ENCODE measurements around the gene ATG16L2. TPM values are rescaled to one million over a fixed set of nuclear protein-coding genes. Genes with fewer than 3 reads are reported as not detected.

ATG16L2 gene
- total and polyA plus RNA-seq, 2 donors (not counting 1 experiment from before 2014, with no cell fraction given): 3.3 to 8.8 TPM

DNA sequence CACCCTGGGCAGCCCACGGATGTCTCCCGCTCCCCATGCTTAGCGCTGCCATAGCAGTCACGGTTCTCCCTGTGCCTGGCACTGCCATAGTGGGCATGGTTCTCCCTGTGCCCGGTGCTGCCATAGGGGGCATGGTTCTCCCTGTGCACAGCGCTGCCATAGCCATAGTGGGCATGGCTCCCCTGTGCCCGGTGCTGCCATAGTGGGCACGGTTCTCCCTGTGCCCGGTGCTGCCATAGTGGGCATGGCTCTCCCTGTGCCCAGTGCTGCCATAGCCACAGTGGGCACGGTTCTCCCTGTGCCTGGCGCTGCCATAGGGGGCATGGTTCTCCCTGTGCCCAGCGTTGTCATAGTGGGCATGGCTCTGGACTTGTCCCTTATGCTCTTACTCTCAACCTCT is 42.2 kb upstream of the ATG16L2 start:
- Histone ChIP-seq H3K36me3 (ENCODE audit: control insufficient read depth, insufficient read depth, low read length) (no peaks in the 10 kb centered on the region), H3K9ac (ENCODE audit: insufficient read depth, low read length) (no peak overlapping the region), H3K4me1 (ENCODE audit: control insufficient read depth, extremely low read depth, insufficient read depth, low read length) (peaks cover 19% of the 10 kb centered on the region), H3K4me3 (replicated peaks in 1 of 4; ENCODE audit: control extremely low read depth in 1 of 4, insufficient read depth in 1 of 4, low read depth in 3 of 4, low read length in 4 of 4) (no peak overlapping the region), H3K79me2 (ENCODE audit: control insufficient read depth, insufficient read depth, low read length) (no peaks in the 10 kb centered on the region), H4K20me1 (ENCODE audit: control insufficient read depth, extremely low read depth, insufficient read depth, low read length) (no peaks in the 10 kb centered on the region), H2AFZ (ENCODE audit: low read length) (no peak overlapping the region), H3K4me2 (ENCODE audit: extremely low read depth, insufficient read depth, low read length) (no peak overlapping the region), H3K27me3 (ENCODE audit: control insufficient read depth, insufficient read depth, low read length) (no peaks in the 10 kb centered on the region), H3K27ac (ENCODE audit: insufficient read depth, low read length) (no peak overlapping the region), H3K9me3 (ENCODE audit: control insufficient read depth, insufficient read depth, low read depth, low read length) (no peaks in the 10 kb centered on the region)
- no peak for DNase-seq (ENCODE audit: low read depth in 2 of 2)
- TF ChIP-seq EZH2 (IDR thresholded peaks at IDR 0.05; ENCODE audit: low read length, missing control alignments): no peak
- TF ChIP-seq, protein P1, sequence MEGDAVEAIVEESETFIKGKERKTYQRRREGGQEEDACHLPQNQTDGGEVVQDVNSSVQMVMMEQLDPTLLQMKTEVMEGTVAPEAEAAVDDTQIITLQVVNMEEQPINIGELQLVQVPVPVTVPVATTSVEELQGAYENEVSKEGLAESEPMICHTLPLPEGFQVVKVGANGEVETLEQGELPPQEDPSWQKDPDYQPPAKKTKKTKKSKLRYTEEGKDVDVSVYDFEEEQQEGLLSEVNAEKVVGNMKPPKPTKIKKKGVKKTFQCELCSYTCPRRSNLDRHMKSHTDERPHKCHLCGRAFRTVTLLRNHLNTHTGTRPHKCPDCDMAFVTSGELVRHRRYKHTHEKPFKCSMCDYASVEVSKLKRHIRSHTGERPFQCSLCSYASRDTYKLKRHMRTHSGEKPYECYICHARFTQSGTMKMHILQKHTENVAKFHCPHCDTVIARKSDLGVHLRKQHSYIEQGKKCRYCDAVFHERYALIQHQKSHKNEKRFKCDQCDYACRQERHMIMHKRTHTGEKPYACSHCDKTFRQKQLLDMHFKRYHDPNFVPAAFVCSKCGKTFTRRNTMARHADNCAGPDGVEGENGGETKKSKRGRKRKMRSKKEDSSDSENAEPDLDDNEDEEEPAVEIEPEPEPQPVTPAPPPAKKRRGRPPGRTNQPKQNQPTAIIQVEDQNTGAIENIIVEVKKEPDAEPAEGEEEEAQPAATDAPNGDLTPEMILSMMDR (conservative IDR thresholded peaks at IDR 0.05 in 1 of 2, IDR thresholded peaks at IDR 0.05 in 1 of 2; ENCODE audit: low read depth in 1 of 2, low read length in 2 of 2): no peak

DNA sequence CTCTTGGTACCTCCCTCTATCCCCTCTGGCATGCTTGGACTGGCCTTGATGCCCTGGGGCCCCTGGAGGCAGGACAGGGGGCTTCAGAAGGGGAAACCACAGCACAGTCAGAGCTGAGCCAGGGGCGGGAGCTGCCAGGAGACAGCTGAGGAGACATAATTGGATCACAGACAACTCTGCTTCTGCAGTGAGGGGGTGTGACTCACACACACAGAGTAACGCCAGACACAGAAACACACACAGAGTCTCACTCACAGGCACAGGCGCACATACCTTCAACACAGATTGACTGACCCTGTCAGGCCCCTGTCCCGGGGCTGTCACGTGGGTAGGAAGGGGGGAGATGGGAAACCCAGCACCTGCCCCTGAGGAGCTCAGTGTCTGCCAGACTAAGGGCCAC is 40.9 kb upstream of the ATG16L2 start:
- Histone ChIP-seq H2AFZ (ENCODE audit: low read length) (no peak overlapping the region), H3K4me1 (ENCODE audit: control insufficient read depth, extremely low read depth, insufficient read depth, low read length) (peaks cover 19% of the 10 kb centered on the region), H3K79me2 (ENCODE audit: control insufficient read depth, insufficient read depth, low read length) (no peaks in the 10 kb centered on the region), H3K9ac (ENCODE audit: insufficient read depth, low read length) (no peak overlapping the region), H3K27ac (ENCODE audit: insufficient read depth, low read length) (peak overlapping the region; percentile 58), H3K27me3 (ENCODE audit: control insufficient read depth, insufficient read depth, low read length) (no peaks in the 10 kb centered on the region), H3K9me3 (ENCODE audit: control insufficient read depth, insufficient read depth, low read depth, low read length) (no peaks in the 10 kb centered on the region), H4K20me1 (ENCODE audit: control insufficient read depth, extremely low read depth, insufficient read depth, low read length) (no peaks in the 10 kb centered on the region), H3K36me3 (ENCODE audit: control insufficient read depth, insufficient read depth, low read length) (no peaks in the 10 kb centered on the region), H3K4me3 (replicated peaks in 1 of 4; ENCODE audit: control extremely low read depth in 1 of 4, insufficient read depth in 1 of 4, low read depth in 3 of 4, low read length in 4 of 4) (no peak overlapping the region), H3K4me2 (ENCODE audit: extremely low read depth, insufficient read depth, low read length) (peak overlapping the region; percentile 66)
- DNase-seq (ENCODE audit: low read depth in 2 of 2): peak; percentile 83 to 92
- TF ChIP-seq EZH2 (IDR thresholded peaks at IDR 0.05; ENCODE audit: low read length, missing control alignments): no peak
- TF ChIP-seq, protein P1 (conservative IDR thresholded peaks at IDR 0.05 in 1 of 2, IDR thresholded peaks at IDR 0.05 in 1 of 2; ENCODE audit: low read depth in 1 of 2, low read length in 2 of 2): no peak

DNA sequence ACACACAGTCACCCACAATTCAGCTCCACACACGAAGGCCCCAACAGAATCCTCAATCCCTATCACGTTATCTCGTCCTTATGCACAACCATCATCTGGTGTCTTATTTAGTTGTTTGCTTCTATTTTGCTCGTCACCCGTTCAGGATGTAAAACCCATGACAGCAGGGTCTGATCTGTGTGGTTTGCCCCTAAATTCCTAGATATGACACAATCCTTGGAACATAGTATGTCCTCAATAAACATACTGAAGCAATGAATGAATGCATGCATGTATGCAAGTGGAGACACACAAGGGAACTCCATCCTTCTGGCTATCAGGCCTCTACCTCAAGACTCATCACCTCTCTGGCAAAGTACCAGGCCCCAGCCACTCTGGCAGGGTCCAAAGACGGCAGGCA is 40.5 kb upstream of the ATG16L2 start:
- H3K9me3 ChIP-seq (ENCODE audit: control insufficient read depth, insufficient read depth, low read depth, low read length): no peaks in the 10 kb centered on the region
- H4K20me1 ChIP-seq (ENCODE audit: control insufficient read depth, extremely low read depth, insufficient read depth, low read length): no peaks in the 10 kb centered on the region
- TF ChIP-seq, protein P1 (conservative IDR thresholded peaks at IDR 0.05 in 1 of 2, IDR thresholded peaks at IDR 0.05 in 1 of 2; ENCODE audit: low read depth in 1 of 2, low read length in 2 of 2): no peak
- TF ChIP-seq EZH2 (IDR thresholded peaks at IDR 0.05; ENCODE audit: low read length, missing control alignments): no peak
- peak overlapping the region; percentile 58 for H3K27ac ChIP-seq (ENCODE audit: insufficient read depth, low read length)
- no peaks in the 10 kb centered on the region for H3K79me2 ChIP-seq (ENCODE audit: control insufficient read depth, insufficient read depth, low read length)
- peak; percentile 22 to 39 for DNase-seq (ENCODE audit: low read depth in 2 of 2)
- H3K27me3 ChIP-seq (ENCODE audit: control insufficient read depth, insufficient read depth, low read length): no peaks in the 10 kb centered on the region
- H3K36me3 ChIP-seq (ENCODE audit: control insufficient read depth, insufficient read depth, low read length): no peaks in the 10 kb centered on the region
- peaks cover 19% of the 10 kb centered on the region for H3K4me1 ChIP-seq (ENCODE audit: control insufficient read depth, extremely low read depth, insufficient read depth, low read length)
- H2AFZ ChIP-seq (ENCODE audit: low read length): no peak overlapping the region
- H3K4me2 ChIP-seq (ENCODE audit: extremely low read depth, insufficient read depth, low read length): peak overlapping the region; percentile 66
- H3K9ac ChIP-seq (ENCODE audit: insufficient read depth, low read length): no peak overlapping the region
- no peak overlapping the region for H3K4me3 ChIP-seq (replicated peaks in 1 of 4; ENCODE audit: control extremely low read depth in 1 of 4, insufficient read depth in 1 of 4, low read depth in 3 of 4, low read length in 4 of 4)

Measured in fibroblast of lung (primary cell).